ENCODE results near the gene DMBT1.

DNA sequence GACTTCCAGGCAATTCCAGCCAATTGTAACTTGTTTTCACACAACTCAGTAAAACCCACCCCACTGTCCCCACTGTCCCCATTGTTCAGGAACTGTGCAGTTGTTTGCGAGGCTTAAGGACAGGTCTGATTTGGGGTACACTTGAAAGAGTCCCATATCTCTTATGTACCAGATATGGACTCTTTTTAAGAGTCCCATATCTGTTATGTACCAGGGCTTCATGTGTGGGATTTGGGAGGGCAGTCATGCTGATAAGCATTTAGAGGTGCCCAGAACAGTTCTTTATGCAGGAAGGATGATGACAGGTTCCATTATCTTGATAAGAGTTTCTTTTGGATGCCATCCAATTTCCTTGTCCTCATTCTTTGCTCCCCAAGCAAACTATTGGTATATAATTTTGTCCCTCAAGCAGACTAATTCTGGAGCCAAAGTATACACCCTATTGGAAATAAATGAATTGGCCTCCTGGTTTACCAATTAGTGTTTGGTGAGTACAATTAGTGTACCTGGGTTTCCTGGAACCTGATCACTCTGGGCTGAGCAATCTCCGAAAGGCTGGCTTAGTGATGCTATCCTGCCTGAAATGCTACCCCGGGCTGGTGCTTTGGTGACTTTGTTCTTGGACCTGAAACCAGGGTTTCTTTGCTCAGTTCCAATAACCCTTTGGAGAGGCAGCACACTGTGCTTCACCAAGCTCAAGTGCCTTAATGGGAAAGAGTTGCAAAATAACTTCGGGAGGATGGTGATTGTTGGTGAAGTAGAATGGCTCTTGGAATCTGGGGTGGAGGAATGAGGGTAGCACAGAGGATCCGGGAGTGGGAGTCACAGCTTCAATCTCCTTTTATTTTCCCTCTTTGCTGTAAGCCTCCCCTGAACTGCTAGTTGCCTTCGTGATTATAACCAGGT, 6.2 kb upstream of the DMBT1 start:
- TF ChIP-seq, protein P1, sequence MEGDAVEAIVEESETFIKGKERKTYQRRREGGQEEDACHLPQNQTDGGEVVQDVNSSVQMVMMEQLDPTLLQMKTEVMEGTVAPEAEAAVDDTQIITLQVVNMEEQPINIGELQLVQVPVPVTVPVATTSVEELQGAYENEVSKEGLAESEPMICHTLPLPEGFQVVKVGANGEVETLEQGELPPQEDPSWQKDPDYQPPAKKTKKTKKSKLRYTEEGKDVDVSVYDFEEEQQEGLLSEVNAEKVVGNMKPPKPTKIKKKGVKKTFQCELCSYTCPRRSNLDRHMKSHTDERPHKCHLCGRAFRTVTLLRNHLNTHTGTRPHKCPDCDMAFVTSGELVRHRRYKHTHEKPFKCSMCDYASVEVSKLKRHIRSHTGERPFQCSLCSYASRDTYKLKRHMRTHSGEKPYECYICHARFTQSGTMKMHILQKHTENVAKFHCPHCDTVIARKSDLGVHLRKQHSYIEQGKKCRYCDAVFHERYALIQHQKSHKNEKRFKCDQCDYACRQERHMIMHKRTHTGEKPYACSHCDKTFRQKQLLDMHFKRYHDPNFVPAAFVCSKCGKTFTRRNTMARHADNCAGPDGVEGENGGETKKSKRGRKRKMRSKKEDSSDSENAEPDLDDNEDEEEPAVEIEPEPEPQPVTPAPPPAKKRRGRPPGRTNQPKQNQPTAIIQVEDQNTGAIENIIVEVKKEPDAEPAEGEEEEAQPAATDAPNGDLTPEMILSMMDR (conservative IDR thresholded peaks at IDR 0.05; ENCODE audit: low read depth, low read length): no peak
- TF ChIP-seq EZH2 (IDR thresholded peaks at IDR 0.05; ENCODE audit: low read length, unreplicated experiment): no peak

All from PC-3 (cell line).